ENCODE results near the gene PPP1R9B.

Gene PPP1R9B

DNA sequence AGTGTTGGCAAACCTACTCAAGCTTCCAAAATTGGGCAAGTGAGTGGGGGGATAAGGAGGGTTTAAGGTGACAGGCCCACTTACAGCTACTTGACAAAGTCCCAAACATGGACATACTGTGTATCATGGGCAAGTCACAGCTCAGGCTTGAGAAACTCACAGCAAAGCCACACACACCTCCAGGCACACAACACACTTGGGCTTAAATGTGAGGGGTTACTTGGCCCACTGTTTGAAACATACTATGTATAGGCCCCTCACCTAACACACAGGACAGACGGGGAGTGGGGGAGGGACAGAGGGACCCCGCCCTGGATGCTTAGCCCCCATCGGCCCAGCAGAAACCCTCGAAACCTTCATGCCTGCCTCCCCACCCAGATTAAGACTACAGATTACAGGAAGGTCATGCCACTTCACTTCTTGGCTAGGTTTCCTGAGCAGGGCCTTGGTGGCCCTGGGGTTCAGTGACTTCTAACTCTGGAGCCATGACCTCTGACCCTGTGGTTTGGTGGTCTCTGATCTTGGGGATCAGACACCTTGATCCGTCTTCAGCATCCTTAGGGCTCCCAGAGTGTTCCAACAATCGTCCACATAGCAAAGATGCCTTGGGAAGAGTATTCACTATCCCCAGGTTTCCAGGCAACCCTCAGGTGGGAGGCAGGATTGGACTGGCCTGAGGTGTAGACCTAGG, 18.2 kb downstream of the PPP1R9B start:
- H3K9me3 ChIP-seq (ENCODE audit: control insufficient read depth in 1 of 2, low read length in 2 of 2) = no peaks in the 10 kb centered on the region
- peaks cover 0 to 8% of the 10 kb centered on the region in 2 donors for H3K27me3 ChIP-seq (ENCODE audit: control insufficient read depth in 1 of 2, insufficient read depth in 2 of 2, low read length in 2 of 2)
- peaks cover 9 to 24% of the 10 kb centered on the region in 2 donors for H3K36me3 ChIP-seq (ENCODE audit: control insufficient read depth in 1 of 2, insufficient read depth in 2 of 2, low read length in 2 of 2)
- H3K27ac ChIP-seq (ENCODE audit: low read depth, low read length) = no peak overlapping the region
- no peak overlapping the region for H3K9ac ChIP-seq (ENCODE audit: low read depth in 1 of 2, low read length in 2 of 2)
- H3K4me1 ChIP-seq (ENCODE audit: control insufficient read depth in 1 of 2, insufficient read depth in 2 of 2, low read length in 2 of 2) = peaks cover 5 to 16% of the 10 kb centered on the region in 2 donors
- no peak overlapping the region for H3K4me3 ChIP-seq (ENCODE audit: low read depth in 1 of 2, low read length in 2 of 2)

GRCh38 chr17:50130559-50131305, 19.7 kb downstream of the PPP1R9B start:
- Histone ChIP-seq H3K27me3 (ENCODE audit: control insufficient read depth in 1 of 2, insufficient read depth in 2 of 2, low read length in 2 of 2) (peaks cover 0 to 8% of the 10 kb centered on the region in 2 donors), H3K4me3 (ENCODE audit: low read depth in 1 of 2, low read length in 2 of 2) (no peak overlapping the region), H3K4me1 (ENCODE audit: control insufficient read depth in 1 of 2, insufficient read depth in 2 of 2, low read length in 2 of 2) (peaks cover 5 to 16% of the 10 kb centered on the region in 2 donors), H3K9ac (ENCODE audit: low read depth in 1 of 2, low read length in 2 of 2) (no peak overlapping the region), H3K9me3 (ENCODE audit: control insufficient read depth in 1 of 2, low read length in 2 of 2) (no peaks in the 10 kb centered on the region), H3K36me3 (ENCODE audit: control insufficient read depth in 1 of 2, insufficient read depth in 2 of 2, low read length in 2 of 2) (peaks cover 5 to 9% of the 10 kb centered on the region in 2 donors), H3K27ac (ENCODE audit: low read depth, low read length) (no peak overlapping the region)

DNA sequence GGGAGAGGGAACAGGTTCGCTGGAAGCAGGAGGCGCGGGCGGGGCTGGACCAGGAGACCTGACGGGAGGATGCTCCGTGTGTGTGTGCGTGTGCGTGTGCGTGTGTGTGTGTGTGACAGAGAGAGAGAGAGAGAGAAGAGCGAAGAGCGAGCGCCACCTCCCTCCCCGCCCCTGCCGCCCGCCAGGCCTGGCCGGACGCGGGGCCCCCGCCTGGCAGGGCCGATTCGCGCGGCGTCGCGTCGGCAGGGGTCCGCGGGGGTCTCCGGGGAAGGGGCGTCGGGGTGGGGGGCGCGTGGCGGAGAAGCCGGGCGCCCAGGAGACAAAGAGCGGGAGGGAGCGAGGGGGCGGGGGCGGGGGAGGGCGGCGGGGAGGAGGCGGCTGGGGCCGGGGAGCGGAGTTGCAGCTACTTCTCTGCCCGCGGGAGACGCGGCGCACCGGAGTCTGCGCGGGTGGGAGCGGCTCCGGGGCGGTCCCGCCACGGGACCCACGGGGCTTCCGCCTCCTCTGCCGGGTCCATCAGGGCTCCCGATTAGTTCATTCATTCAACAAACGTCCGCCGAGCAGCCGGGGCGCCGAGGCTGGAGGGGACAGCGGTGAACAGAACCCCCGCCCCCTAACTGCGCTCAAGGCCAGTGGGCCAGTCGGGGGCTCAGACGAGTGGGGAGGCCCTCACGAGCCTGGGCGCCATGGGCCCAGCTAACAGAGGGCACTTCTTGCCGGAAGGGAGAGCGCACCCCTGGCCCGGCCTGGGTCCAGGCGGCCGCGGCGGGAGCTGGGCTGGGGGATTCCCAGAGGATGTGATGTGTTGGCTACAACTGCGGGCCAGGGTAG, 20.5 kb downstream of the PPP1R9B start, which contains the start of gene SAMD14:
SAMD14 (minus strand) TSS at position 433 of the 831 bp plus-strand sequence. CDS start 5,201 bp downstream, outside the sequence.
- peak within 1 kb of the TSS; percentile 24 to 35 for H3K9ac ChIP-seq (ENCODE audit: low read depth in 1 of 2, low read length in 2 of 2)
- peaks cover 5 to 16% of the 10 kb centered on the region in 2 donors for H3K4me1 ChIP-seq (ENCODE audit: control insufficient read depth in 1 of 2, insufficient read depth in 2 of 2, low read length in 2 of 2)
- H3K27ac ChIP-seq (ENCODE audit: low read depth, low read length) = no peak within 1 kb of the TSS

GRCh38 chr17:50129353-50129727, 21.1 kb downstream of the PPP1R9B start:
- H3K4me3 ChIP-seq (ENCODE audit: low read depth in 1 of 2, low read length in 2 of 2) = peak overlapping the region; percentile 22 to 36
- H3K27me3 ChIP-seq (ENCODE audit: control insufficient read depth in 1 of 2, insufficient read depth in 2 of 2, low read length in 2 of 2) = peaks cover 0 to 8% of the 10 kb centered on the region in 2 donors
- H3K9ac ChIP-seq (ENCODE audit: low read depth in 1 of 2, low read length in 2 of 2) = no peak overlapping the region
- no peaks in the 10 kb centered on the region for H3K9me3 ChIP-seq (ENCODE audit: control insufficient read depth in 1 of 2, low read length in 2 of 2)
- H3K4me1 ChIP-seq (ENCODE audit: control insufficient read depth in 1 of 2, insufficient read depth in 2 of 2, low read length in 2 of 2) = peaks cover 5 to 16% of the 10 kb centered on the region in 2 donors
- H3K27ac ChIP-seq (ENCODE audit: low read depth, low read length) = no peak overlapping the region
- H3K36me3 ChIP-seq (ENCODE audit: control insufficient read depth in 1 of 2, insufficient read depth in 2 of 2, low read length in 2 of 2) = no peaks in the 10 kb centered on the region

More for the DNA sequence above, 20.5 kb downstream of the PPP1R9B start, which contains the start of gene SAMD14:
- Histone ChIP-seq H3K27me3 (ENCODE audit: control insufficient read depth in 1 of 2, insufficient read depth in 2 of 2, low read length in 2 of 2) (peaks cover 0 to 8% of the 10 kb centered on the region in 2 donors), H3K9me3 (ENCODE audit: control insufficient read depth in 1 of 2, low read length in 2 of 2) (no peaks in the 10 kb centered on the region), H3K4me3 (ENCODE audit: low read depth in 1 of 2, low read length in 2 of 2) (peak within 1 kb of the TSS; percentile 47 to 60), H3K36me3 (ENCODE audit: control insufficient read depth in 1 of 2, insufficient read depth in 2 of 2, low read length in 2 of 2) (peaks cover 0 to 4% of the 10 kb centered on the region in 2 donors)

DNA sequence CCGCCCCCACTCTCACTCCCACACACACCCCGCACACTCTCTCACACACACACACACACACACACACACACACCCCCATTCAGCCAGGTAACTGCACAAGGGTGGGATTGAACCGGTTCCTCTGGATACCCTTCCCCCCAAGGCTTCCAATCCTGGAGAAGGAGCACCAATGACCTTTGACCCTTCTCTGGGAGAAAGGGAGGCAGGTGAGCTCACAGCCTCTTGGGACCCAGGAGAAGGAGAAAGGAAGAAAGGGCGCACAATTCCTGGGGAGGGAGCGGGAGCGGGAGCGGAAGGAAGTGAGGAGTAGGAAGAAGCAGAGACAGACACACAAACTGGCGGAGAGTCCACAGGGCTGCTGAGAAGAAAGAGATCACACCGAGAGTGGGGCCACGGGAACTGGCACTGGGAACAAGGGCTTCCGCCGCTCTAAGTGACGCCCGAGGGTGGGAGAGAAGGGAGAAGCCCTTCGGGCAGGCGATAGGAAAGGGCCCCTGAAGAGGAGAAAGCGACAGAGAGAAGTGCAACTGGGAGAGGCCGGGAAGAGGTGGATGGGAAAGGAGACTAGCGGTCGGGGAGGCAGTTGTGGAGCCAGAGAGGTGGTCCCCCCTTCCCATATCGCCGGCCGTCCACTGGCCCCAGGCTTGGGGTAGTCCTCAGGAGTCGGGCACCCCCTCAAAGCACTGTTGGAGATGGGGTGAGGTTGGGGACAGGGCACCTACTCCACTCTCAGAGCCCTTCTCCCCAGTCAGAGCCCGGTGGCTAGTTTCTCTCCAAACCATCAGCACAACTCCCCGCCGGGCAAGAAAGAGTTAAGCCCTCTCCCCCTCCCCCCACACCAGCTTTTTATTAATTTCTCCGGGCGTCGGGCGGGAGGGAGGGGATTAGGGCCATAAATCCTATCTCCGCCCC, 21.8 kb downstream of the PPP1R9B start:
- Histone ChIP-seq H3K27me3 (ENCODE audit: control insufficient read depth in 1 of 2, insufficient read depth in 2 of 2, low read length in 2 of 2) (peaks cover 0 to 8% of the 10 kb centered on the region in 2 donors), H3K9me3 (ENCODE audit: control insufficient read depth in 1 of 2, low read length in 2 of 2) (no peaks in the 10 kb centered on the region), H3K9ac (ENCODE audit: low read depth in 1 of 2, low read length in 2 of 2) (peak overlapping the region; percentile 24 to 35), H3K36me3 (ENCODE audit: control insufficient read depth in 1 of 2, insufficient read depth in 2 of 2, low read length in 2 of 2) (no peaks in the 10 kb centered on the region), H3K4me3 (ENCODE audit: low read depth in 1 of 2, low read length in 2 of 2) (peak overlapping the region; percentile 40 to 60), H3K27ac (ENCODE audit: low read depth, low read length) (no peak overlapping the region), H3K4me1 (ENCODE audit: control insufficient read depth in 1 of 2, insufficient read depth in 2 of 2, low read length in 2 of 2) (peaks cover 9 to 22% of the 10 kb centered on the region in 2 donors)

DNA sequence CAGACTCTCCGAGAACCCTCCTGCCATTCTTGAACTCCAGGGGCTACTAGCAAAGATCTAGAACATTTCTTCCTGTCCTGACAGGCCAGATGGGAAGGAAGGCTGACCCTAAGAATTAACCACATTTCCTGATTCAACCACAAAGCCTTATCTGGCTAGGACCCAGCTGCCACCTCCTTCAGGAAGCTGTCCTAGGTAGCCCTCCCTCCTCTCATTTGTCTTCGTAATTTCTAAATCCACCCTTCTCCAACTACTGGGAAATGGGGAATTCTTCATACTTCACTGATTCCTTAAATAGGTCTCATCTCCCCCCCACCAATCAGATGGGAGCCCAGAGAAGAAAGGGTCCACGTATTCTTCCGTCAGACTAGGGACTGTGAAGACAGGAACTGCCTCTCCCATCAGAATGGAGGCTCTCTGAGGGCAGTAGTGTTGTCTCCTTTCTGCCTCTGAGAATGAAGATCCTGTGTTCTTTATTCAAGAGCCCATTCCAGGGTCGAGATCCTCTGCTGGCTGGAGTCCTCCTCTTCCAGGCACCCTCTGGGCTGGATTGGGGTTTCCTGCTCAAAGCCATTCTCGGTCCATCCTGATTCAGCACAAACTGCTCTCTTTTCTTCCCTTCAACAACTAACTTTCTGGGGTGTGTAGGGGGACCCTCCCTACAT, 22.6 kb downstream of the PPP1R9B start:
- peaks cover 13 to 27% of the 10 kb centered on the region in 2 donors for H3K4me1 ChIP-seq (ENCODE audit: control insufficient read depth in 1 of 2, insufficient read depth in 2 of 2, low read length in 2 of 2)
- no peak overlapping the region for H3K27ac ChIP-seq (ENCODE audit: low read depth, low read length)
- no peaks in the 10 kb centered on the region for H3K9me3 ChIP-seq (ENCODE audit: control insufficient read depth in 1 of 2, low read length in 2 of 2)
- H3K4me3 ChIP-seq (ENCODE audit: low read depth in 1 of 2, low read length in 2 of 2) = no peak overlapping the region
- H3K36me3 ChIP-seq (ENCODE audit: control insufficient read depth in 1 of 2, insufficient read depth in 2 of 2, low read length in 2 of 2) = no peaks in the 10 kb centered on the region
- H3K27me3 ChIP-seq (ENCODE audit: control insufficient read depth in 1 of 2, insufficient read depth in 2 of 2, low read length in 2 of 2) = peaks cover 0 to 8% of the 10 kb centered on the region in 2 donors
- peak overlapping the region in 1 of 2 donors; percentile 0 for H3K9ac ChIP-seq (ENCODE audit: low read depth in 1 of 2, low read length in 2 of 2)

- peaks cover 0 to 4% of the 10 kb centered on the region in 2 donors for H3K27me3 ChIP-seq (ENCODE audit: control insufficient read depth in 1 of 2, insufficient read depth in 2 of 2, low read length in 2 of 2)
- no peak overlapping the region for H3K4me3 ChIP-seq (ENCODE audit: low read depth in 1 of 2, low read length in 2 of 2)
- H3K9ac ChIP-seq (ENCODE audit: low read depth in 1 of 2, low read length in 2 of 2) = no peak overlapping the region
- no peaks in the 10 kb centered on the region for H3K9me3 ChIP-seq (ENCODE audit: control insufficient read depth in 1 of 2, low read length in 2 of 2)
- H3K27ac ChIP-seq (ENCODE audit: low read depth, low read length) = no peak overlapping the region
- peaks cover 13 to 27% of the 10 kb centered on the region in 2 donors for H3K4me1 ChIP-seq (ENCODE audit: control insufficient read depth in 1 of 2, insufficient read depth in 2 of 2, low read length in 2 of 2)
- no peaks in the 10 kb centered on the region for H3K36me3 ChIP-seq (ENCODE audit: control insufficient read depth in 1 of 2, insufficient read depth in 2 of 2, low read length in 2 of 2)
Observed at GRCh38 chr17:50125420-50125997, 25.0 kb downstream of the PPP1R9B start.

GRCh38 chr17:50123649-50124349, 26.7 kb downstream of the PPP1R9B start:
- no peaks in the 10 kb centered on the region for H3K36me3 ChIP-seq (ENCODE audit: control insufficient read depth in 1 of 2, insufficient read depth in 2 of 2, low read length in 2 of 2)
- H3K27ac ChIP-seq (ENCODE audit: low read depth, low read length) = peak overlapping the region; percentile 26
- no peak overlapping the region for H3K4me3 ChIP-seq (ENCODE audit: low read depth in 1 of 2, low read length in 2 of 2)
- H3K4me1 ChIP-seq (ENCODE audit: control insufficient read depth in 1 of 2, insufficient read depth in 2 of 2, low read length in 2 of 2) = peaks cover 13 to 24% of the 10 kb centered on the region in 2 donors
- H3K27me3 ChIP-seq (ENCODE audit: control insufficient read depth in 1 of 2, insufficient read depth in 2 of 2, low read length in 2 of 2) = peaks cover 0 to 7% of the 10 kb centered on the region in 2 donors
- no peak overlapping the region for H3K9ac ChIP-seq (ENCODE audit: low read depth in 1 of 2, low read length in 2 of 2)
- H3K9me3 ChIP-seq (ENCODE audit: control insufficient read depth in 1 of 2, low read length in 2 of 2) = no peaks in the 10 kb centered on the region
